Calu3 (cell line): Measurements from ENCODE around the gene SPON2. TPM values are rescaled to one million over a fixed set of nuclear protein-coding genes. Genes with fewer than 3 reads are reported as not detected.

Source experiments
- BruUV-seq: library from RNA; stranded (reverse); fragments of 400-500 nt; replicated peaks from 2 replicates; lab custom pipeline; 2021; lab: Mats Ljungman, UMichigan
- CTCF ChIA-PET: fragments of 300-600 bp; sonication (Branson Sonifier 250); formaldehyde crosslinking; loops from one replicate; lab custom pipeline; 2022; ENCODE audit warnings: antibody characterized with exemption; lab: Charles Lee
- DNase-seq: peaks from one replicate; pipeline ENCODE4 v3.0.0; 2022
- H3K27ac Mint-ChIP-seq: one replicate; pipeline ENCODE4 v1.8.0; 2022; ENCODE audit warnings: mixed read lengths; ENCODE audit not compliant: unreplicated experiment
- H3K27me3 Mint-ChIP-seq: one replicate; pipeline ENCODE4 v1.8.0; 2022; ENCODE audit warnings: mixed read lengths; ENCODE audit not compliant: unreplicated experiment
- H3K36me3 Mint-ChIP-seq: one replicate; pipeline ENCODE4 v1.8.0; 2022; ENCODE audit warnings: mild to moderate bottlenecking, moderate library complexity, mixed read lengths; ENCODE audit not compliant: insufficient read depth, unreplicated experiment
- H3K4me1 Mint-ChIP-seq: one replicate; pipeline ENCODE4 v1.8.0; 2022; ENCODE audit warnings: mild to moderate bottlenecking, low read depth, mixed read lengths; ENCODE audit not compliant: unreplicated experiment
- H3K4me3 Mint-ChIP-seq: one replicate; pipeline ENCODE4 v1.8.0; 2022; ENCODE audit warnings: mild to moderate bottlenecking, low read depth, moderate library complexity, mixed read lengths; ENCODE audit not compliant: unreplicated experiment
- H3K9me3 Mint-ChIP-seq: one replicate; pipeline ENCODE4 v1.8.0; 2022; ENCODE audit warnings: low read depth, mixed read lengths; ENCODE audit not compliant: unreplicated experiment
- CTCF ChIP-seq: fragments of 200-600 bp; IDR thresholded peaks from one replicate; pipeline ENCODE4 v1.8.0; 2022; ENCODE audit warnings: antibody characterized with exemption; ENCODE audit not compliant: unreplicated experiment
- intact Hi-C: fragments of 100-400 bp; cut with micrococcal nuclease; formaldehyde crosslinking; loops from one replicate; pipeline ENCODE4 v1.10.0; 2022; ENCODE audit not compliant: unreplicated experiment
- total RNA-seq: library from RNA; stranded (reverse); gene quantifications from 2 replicates; pipeline ENCODE4 v1.2.3, GENCODE V29; 2022

The SPON2 gene
- total RNA-seq, 1 experiment from 2014 or later: 2.2 TPM

GRCh38 chr4:1177274-1178141 is 5.1 kb upstream of the SPON2 start:
- H3K9me3 Mint-ChIP-seq: peaks cover 7% of the 10 kb centered on the region
- H3K27me3 Mint-ChIP-seq: peaks cover 14% of the 10 kb centered on the region
- no peak for DNase-seq
- no peak overlapping the region for H3K4me3 Mint-ChIP-seq
- no peak for TF ChIP-seq CTCF
- BruUV-seq: no TSS peak
- H3K36me3 Mint-ChIP-seq: no peaks in the 10 kb centered on the region
- CTCF ChIA-PET: no interaction called here
- no peak overlapping the region for H3K27ac Mint-ChIP-seq
- intact Hi-C loops: no loop called here
- H3K4me1 Mint-ChIP-seq: peaks cover 6% of the 10 kb centered on the region

DNA sequence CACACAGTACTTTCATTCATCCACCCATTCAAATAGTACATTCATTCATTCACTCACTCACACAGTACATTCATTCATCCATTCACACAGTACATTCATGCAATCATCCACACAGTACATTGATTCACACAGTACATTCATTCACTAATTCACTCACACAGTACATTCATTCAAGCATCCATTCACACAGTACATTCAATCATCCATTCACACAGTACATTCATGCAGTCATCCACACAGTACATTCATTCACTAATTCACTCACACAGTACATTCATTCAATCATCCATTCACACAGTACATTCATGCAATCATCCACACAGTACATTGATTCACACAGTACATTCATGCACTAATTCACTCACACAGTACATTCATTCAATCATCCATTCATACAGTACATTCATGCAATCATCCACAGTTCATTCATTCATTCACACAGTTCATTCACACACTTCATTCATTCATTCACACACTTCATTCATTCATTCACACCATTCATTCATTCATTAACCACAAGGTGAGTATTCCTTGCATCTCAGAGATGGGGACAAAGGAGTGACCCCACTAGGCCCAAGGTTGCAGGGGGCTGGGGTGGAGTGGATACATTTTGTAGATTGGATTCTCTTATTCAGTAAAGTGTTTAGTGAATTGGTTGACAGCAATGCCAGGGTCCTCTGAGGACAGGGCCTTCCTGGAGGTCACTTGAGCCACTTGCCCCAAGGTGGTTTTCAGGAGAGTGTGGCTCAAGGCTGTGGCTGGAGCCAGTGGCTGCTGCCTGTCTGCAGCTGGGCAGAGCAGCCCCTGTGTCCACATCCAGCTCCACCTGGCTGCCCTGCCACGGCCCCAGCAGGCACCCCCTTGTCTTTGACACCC is 4.3 kb upstream of the SPON2 start:
- BruUV-seq: no TSS peak
- no peak overlapping the region for H3K27ac Mint-ChIP-seq

GRCh38 chr4:1175635-1176229 is 3.3 kb upstream of the SPON2 start:
- no TSS peak for BruUV-seq
- H3K27me3 Mint-ChIP-seq: peaks cover 20% of the 10 kb centered on the region
- H3K36me3 Mint-ChIP-seq: no peaks in the 10 kb centered on the region
- no peak for TF ChIP-seq CTCF
- intact Hi-C loops: no loop called here
- H3K9me3 Mint-ChIP-seq: peaks cover 6% of the 10 kb centered on the region
- no peak overlapping the region for H3K27ac Mint-ChIP-seq
- no peak for DNase-seq
- CTCF ChIA-PET: no interaction called here
- H3K4me3 Mint-ChIP-seq: no peak overlapping the region
- peaks cover 6% of the 10 kb centered on the region for H3K4me1 Mint-ChIP-seq

More for the DNA sequence above, 4.3 kb upstream of the SPON2 start:
- Mint-ChIP-seq H3K36me3 (no peaks in the 10 kb centered on the region), H3K4me3 (no peak overlapping the region), H3K4me1 (peaks cover 6% of the 10 kb centered on the region), H3K9me3 (peaks cover 7% of the 10 kb centered on the region), H3K27me3 (peaks cover 17% of the 10 kb centered on the region)
- TF ChIP-seq CTCF: no peak
- DNase-seq: no peak
- intact Hi-C loops: no loop called here
- CTCF ChIA-PET: no interaction called here

- no peak for TF ChIP-seq CTCF
- H3K27me3 Mint-ChIP-seq: peaks cover 13% of the 10 kb centered on the region
- CTCF ChIA-PET: no interaction called here
- H3K27ac Mint-ChIP-seq: no peak overlapping the region
- no peak overlapping the region for H3K4me3 Mint-ChIP-seq
- no peak for DNase-seq
- no TSS peak for BruUV-seq
- H3K4me1 Mint-ChIP-seq: peaks cover 6% of the 10 kb centered on the region
- intact Hi-C loops: no loop called here
- H3K9me3 Mint-ChIP-seq: peaks cover under 1% of the 10 kb centered on the region
- H3K36me3 Mint-ChIP-seq: no peaks in the 10 kb centered on the region
Observed at GRCh38 chr4:1174941-1175634, 2.7 kb upstream of the SPON2 start.
